OCI-M1 (cell line): ENCODE data around the gene KAZN.
A peak's percentile ranks its signal among the peaks of the same experiment; 100 is the strongest.

ENCODE experiments used
- DNase-seq: peaks from one replicate; lab custom pipeline; 2025; lab: John Stamatoyannopoulos, UW

The KAZN gene

GRCh38 chr1:14794136-14794768 is 195.8 kb downstream of the KAZN start:
- DNase-seq = no peak

GRCh38 chr1:14794906-14795305 is 196.4 kb downstream of the KAZN start:
- DNase-seq = no peak

GRCh38 chr1:14795589-14795988 is 197.1 kb downstream of the KAZN start:
- DNase-seq = no peak

- DNase-seq = no peak
Observed at GRCh38 chr1:14800014-14800413, 201.5 kb downstream of the KAZN start.

DNA sequence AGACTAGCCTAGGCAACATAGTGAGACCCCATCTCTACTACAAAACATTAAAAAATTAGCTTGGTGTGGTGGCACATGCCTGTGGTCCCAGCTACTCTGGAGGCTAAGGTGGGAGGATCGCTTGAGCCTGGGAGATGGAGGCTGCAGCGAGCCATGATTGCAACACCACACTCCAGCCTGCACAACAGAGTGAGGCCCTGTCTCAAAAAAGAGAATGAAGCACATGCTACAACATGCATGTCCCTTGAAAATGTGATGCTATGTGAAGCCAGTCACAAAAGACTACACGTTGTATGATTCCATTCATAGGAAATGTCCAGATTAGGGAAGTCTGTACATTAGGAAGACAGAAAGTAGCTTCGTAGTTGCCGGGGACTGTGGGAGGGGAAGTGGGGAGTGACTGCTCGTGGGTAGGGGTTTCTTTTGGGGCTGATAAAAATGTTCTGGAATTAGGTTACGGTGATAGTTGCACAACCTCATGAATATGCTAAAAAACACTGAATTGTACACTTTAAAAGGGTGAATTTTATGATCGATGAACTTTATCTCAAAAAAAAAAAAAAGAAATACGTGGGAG is 202.1 kb downstream of the KAZN start:
- DNase-seq = no peak

- no peak for DNase-seq
Observed at GRCh38 chr1:14803002-14803789, 204.7 kb downstream of the KAZN start.

DNA sequence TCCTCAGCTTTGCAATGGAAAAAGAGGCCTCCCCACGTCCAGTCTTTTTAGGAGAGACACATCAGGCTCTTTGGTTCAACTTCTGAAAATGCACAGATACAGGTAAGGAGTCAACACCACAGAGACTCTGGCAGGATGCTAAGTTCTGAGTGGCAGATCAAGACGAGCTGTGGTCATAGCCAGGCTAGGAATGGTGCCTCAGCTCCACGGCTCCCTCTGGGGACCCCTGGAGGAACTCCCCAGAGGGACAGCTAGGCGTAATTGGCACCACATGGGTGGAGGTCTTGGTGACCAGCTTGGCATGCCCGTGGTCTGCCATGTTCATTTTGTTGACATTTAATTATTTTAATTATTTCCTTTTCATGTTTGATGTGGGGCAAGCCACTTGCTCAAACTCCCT is 206.1 kb downstream of the KAZN start:
- no peak for DNase-seq

DNA sequence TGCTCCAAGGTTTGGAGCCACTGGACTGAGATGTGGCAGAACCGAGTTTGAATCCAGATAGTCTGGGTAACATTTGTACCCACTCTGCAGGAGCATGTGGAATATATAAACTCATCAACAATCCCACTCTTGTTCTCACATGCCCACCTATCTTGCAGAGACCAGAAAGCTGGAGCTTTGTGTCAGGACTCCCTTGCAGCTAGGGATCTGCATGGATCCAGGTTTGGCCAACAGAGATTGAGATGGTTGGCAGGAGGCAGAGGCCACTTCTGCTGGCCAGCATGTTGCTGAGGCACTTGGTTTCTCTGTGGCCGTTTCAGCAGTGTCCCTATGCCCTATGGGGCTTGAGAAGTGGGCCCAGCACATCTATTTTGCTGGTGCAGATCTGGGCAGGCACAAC is 208.3 kb downstream of the KAZN start:
- DNase-seq = no peak

DNA sequence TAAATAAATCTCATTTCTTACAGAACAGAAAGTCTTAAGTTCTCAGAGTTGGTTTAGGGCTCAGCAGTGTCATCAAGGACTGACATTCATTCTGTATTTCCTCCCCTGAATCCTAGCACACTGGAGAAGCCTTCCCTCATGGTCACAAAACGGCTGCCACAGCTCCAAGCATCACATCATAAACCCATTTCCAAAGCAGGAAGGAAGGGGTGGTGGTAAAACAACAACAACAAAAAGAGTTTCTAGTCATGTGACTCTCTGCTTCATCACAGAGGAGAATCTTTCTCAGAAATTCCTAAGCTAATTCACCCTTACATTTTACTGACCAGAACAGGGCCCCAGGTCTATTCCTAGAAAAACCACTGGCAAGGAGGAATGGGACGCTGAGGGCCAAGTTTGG is 210.3 kb downstream of the KAZN start:
- DNase-seq = no peak

GRCh38 chr1:14809191-14809981 is 210.9 kb downstream of the KAZN start:
- DNase-seq = no peak

DNA sequence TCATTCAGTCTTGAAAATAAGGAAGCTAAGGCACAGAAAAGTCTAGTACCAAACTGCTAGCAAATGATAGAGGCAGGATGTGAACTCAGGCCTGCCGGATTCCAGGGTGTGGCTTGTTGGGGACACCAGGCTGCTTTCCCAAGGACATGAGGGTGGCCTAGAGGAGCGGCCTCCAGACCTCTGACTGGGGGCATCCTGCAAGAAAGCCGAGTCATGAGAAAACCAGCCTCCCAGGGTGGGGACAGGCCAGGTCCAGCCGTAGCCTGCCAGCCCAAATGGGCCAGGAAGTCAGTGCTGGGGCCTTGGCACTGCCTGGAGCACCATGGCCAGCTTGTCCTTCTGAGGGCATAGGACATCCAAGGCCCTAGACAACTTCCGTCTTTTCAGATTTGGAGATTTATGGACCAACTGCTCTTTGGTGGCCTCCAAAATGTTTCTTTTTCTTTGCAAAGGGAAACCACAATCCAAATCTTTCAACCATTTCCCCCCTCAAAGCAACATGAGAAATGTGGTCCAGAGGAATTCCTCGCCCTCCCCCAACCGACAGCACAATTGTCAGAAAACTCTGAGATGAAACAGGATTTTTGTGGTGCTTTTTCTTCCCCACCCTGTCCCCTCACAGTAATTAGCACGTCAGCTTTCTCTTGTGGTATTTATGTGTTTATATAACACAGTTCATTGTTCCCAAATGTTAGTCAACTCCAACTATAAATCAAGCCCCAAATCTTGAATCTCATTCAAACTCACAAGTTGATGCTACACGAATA is 212.3 kb downstream of the KAZN start:
- no peak for DNase-seq

DNA sequence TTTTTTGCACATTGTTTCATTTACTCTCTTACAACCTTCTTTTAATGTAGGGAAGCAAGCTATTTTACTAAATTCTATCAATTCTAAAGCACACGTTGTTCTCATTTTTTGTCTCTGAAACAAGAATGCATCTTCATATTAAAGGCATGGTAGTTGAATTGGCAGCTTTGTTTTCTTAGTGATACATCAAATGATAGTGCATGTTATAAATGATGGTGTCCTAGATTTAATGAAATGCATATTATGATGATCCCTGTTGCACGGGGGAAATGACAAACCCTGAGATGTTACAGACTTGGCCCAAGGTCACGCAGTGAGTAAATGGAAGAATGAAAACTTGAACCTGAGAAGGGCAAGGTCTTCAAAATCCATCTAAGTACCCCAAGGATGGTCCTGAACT is 213.1 kb downstream of the KAZN start:
- no peak for DNase-seq

DNA sequence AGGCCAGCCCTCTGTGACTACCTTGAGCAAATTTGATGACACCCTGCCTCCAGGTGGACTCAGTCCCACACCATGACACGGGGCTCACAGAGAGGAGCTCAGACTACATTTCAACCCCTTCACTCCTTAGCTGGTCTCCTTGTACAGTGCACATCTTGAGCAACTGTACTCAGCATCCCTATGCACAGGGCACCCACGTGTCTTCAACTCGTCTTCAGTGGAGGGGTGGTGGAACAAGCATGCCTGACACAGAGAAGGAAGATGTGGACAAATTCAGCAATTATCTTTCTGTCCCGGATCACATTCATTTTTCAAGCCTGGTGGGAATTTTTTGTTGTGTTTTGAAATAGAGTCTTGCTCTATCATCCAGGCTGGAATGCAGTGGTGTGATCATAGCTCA is 213.7 kb downstream of the KAZN start:
- DNase-seq = no peak

DNA sequence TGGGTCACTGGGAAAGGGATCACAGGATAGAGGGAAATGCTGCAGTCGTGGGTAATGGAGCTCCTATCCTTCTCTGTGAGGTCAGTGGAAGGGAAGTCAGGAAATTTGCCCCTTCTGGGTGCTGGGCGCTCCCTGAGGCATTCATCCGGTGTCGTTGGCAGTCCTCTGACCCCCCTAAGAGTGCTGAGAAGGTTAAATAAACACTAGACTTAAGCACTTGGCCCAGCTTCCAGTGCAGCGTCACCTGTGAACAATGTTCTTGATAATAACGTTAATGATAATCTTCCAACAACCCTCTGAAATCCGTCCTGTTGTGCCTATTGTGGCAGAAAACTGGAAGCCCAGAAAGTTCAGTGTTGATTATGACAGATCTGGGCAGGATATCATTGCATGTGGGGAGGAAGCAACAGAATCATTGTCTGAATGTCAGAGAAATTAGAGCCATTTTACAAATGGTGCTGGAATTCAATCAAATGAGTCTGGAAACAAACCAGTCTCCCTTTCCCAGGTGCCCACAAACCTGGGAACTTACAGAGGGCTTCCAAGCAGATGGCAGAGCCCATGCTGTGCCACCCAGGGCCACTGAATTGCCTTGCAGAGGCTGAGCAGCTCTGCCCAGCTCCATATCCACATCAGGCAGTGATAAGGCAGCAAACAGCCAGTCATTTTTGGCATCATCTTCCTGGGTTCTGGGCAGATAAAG is 216.8 kb downstream of the KAZN start:
- DNase-seq = no peak

DNA sequence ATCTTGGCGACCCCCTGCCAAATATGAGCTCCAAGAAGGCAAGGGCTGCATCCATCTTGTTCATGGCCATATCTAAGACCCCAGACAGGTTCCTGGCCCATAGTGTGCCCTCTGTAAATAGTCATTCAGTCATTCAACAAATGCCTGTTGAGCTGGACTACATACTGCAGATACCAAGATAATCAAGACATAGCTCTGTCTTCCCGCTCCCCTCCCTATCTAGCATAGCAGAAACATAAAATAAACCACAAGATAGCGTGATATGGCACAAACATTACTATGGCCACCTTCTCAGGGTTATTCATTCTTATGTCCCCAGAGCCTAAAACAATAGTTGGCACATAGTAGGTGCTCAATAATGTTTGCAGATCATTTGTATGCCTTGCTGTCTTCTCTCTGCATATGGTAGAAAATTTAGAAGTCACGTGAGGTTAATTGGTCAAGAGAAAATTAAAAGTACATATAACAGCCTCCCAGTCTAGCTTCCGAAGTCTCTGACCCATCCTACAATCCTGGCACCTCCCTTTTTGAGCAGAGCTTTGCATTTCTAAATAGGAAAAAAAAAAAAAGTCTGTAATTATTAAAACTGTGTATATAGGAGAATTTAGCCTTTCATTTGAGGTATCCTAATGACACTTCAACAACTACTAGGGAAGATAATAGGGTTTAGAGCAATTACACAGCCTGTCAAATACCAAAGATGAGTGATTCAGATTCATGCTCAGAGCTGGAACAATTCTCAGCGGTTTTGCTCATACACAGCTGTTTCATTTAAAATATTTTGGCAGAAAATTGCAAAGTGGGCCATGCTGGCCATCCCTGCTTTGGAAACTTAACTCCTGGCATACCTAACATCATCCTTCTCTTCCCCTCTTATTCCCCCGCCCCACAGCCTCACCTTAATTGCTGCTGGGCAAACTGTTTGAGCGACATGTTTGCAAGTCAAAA is 219.0 kb downstream of the KAZN start:
- peak; percentile 24 for DNase-seq

- DNase-seq = no peak
Observed at GRCh38 chr1:14820295-14821085, 222.0 kb downstream of the KAZN start.

DNA sequence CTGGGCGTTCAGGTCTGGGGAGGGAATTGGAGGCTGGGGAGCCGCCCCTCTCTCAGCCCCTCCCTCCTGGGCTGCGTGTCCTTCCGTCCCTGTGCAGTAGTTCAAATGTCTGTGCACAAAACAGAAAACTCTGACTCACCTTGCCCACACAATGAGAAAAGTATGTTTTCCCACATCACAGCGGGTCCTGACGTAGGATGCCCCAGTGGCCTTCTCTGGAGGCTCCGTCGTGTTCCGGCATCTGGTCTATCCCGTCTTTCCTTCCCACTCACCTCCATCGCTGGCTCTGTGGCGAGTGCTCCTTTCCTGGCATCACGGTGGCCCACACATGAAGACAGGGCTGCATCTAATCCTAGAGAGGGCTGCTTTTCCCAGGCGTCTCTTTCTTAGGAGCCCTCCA is 224.0 kb downstream of the KAZN start:
- DNase-seq = no peak

DNA sequence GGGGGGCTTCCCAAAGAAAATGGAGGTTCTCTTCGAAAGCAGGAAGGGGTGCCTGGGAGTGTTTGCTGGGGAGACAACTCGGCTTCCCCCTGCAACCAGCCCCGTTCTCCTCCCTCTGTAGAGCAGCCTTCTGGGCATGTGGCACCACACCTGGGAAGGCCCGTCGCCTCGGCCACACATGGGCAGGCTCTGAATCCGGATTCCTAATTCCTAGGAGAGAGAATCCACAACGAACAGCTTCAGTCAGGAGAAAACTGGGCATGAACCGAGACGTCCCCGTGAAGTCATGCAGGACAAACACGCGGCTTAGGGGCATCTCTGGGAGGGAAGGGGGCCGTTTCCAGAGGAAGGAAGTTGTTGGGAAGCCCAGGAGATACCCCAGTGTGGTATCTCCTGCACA is 224.5 kb downstream of the KAZN start:
- no peak for DNase-seq

DNA sequence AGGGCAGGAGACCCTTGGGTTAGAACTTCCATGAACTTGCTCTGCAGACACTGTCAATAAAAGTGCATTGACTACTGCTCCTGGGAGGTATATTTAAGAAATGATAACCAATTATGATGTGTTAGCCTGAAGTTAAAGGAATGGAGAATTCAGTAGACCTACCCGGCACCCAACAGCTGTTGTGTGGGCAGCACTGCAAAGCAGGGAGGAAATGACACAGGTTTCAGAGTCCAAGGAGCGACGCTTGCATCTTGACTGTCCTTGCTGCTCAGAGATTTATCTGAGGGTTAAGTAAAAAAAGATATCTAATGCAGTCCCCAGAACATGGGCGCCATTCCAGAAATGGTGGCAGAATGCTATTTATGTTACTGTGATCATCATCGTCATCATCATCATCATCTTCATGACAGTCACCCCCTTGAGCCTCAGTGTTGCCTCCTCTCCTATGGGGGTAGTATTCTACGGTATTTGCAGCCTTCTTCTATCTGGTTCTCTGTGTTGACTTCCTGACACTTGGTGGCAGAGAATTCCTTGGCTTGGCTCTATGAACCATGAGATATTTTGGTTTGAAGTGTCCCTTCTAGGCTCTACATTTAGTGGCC is 225.9 kb downstream of the KAZN start:
- no peak for DNase-seq
